Dendritic cell treated with granulocyte-macrophage colony-stimulating factor and Interleukin-4, amounts not matched to agents 40 ng/mL and 50 ng/mL, for 4 days (primary cell): ENCODE data around the gene SLC10A2.
"Not testable (repeated sequence)": the region's sequence is repeated elsewhere in the genome, so short reads cannot be mapped to it uniquely, and the experiment has no call there.

ENCODE experiments used
- H3K27ac Mint-ChIP-seq: one replicate; pipeline ENCODE4 v1.8.0; 2022; ENCODE audit warnings: mild to moderate bottlenecking, mixed read lengths
- H3K27me3 Mint-ChIP-seq: one replicate; pipeline ENCODE4 v1.8.0; 2022; ENCODE audit warnings: mild to moderate bottlenecking, mixed read lengths
- H3K36me3 Mint-ChIP-seq: one replicate; pipeline ENCODE4 v1.8.0; 2022; ENCODE audit warnings: low read depth, mixed read lengths
- H3K4me1 Mint-ChIP-seq: one replicate; pipeline ENCODE4 v1.8.0; 2022; ENCODE audit warnings: low read depth, mixed read lengths
- H3K4me3 Mint-ChIP-seq: one replicate; pipeline ENCODE4 v1.8.0; 2022; ENCODE audit warnings: mild to moderate bottlenecking, moderate library complexity, mixed read lengths
- H3K9me3 Mint-ChIP-seq: one replicate; pipeline ENCODE4 v1.8.0; 2022; ENCODE audit warnings: mixed read lengths
- intact Hi-C: fragments of 100-400 bp; cut with micrococcal nuclease; formaldehyde crosslinking; loops from one replicate; pipeline ENCODE4 v1.15.0; 2022

The SLC10A2 gene, protein sequence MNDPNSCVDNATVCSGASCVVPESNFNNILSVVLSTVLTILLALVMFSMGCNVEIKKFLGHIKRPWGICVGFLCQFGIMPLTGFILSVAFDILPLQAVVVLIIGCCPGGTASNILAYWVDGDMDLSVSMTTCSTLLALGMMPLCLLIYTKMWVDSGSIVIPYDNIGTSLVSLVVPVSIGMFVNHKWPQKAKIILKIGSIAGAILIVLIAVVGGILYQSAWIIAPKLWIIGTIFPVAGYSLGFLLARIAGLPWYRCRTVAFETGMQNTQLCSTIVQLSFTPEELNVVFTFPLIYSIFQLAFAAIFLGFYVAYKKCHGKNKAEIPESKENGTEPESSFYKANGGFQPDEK

GRCh38 chr13:103066079-103066780 lies at the start of gene SLC10A2:
SLC10A2 (minus strand) TSS chr13:103066417; CDS start chr13:103066249, 168 bp downstream.
- H3K27me3 Mint-ChIP-seq = no peaks in the 10 kb centered on the region
- H3K27ac Mint-ChIP-seq = no peak within 1 kb of the TSS
- intact Hi-C loops = no loop called here
- H3K9me3 Mint-ChIP-seq = peaks cover 26% of the 10 kb centered on the region
- H3K4me3 Mint-ChIP-seq = no peak within 1 kb of the TSS
- H3K4me1 Mint-ChIP-seq = no peaks in the 10 kb centered on the region
- no peaks in the 10 kb centered on the region for H3K36me3 Mint-ChIP-seq

- intact Hi-C loops = no loop called here
- Mint-ChIP-seq H3K4me1 (no peaks in the 10 kb centered on the region), H3K4me3 (no peak overlapping the region), H3K9me3 (peaks cover 7% of the 10 kb centered on the region), H3K27me3 (no peaks in the 10 kb centered on the region), H3K27ac (no peak overlapping the region), H3K36me3 (no peaks in the 10 kb centered on the region)
Observed at GRCh38 chr13:103107580-103107979, 41.4 kb upstream of the SLC10A2 start.

GRCh38 chr13:103104340-103104739 lies 38.1 kb upstream of the SLC10A2 start:
- Mint-ChIP-seq H3K4me1 (no peaks in the 10 kb centered on the region), H3K36me3 (no peaks in the 10 kb centered on the region), H3K27me3 (no peaks in the 10 kb centered on the region), H3K4me3 (no peak overlapping the region), H3K27ac (no peak overlapping the region), H3K9me3 (peaks cover 7% of the 10 kb centered on the region)
- intact Hi-C loops = no loop called here

DNA sequence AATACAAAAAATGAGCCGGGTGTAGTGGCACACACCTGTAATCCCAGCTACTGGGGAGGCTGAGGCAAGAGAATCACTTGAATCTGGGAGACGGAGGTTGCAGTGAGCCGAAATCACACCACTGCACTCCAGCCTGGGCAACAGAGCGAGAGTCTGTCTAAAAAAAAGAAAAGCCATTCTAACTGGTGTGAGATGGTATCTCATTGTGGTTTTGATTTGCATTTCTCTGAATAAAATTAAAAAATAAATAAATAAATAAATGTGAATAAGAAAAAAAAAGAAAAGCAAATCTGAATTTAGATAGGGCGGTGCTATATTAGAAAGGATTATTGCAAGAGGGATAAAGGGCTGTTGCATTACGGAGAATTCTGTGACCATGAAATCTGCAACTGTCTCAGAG lies 37.2 kb upstream of the SLC10A2 start:
- intact Hi-C loops, H3K36me3 Mint-ChIP-seq, H3K27me3 Mint-ChIP-seq, H3K9me3 Mint-ChIP-seq, H3K4me3 Mint-ChIP-seq, H3K4me1 Mint-ChIP-seq, H3K27ac Mint-ChIP-seq: not testable (repeated sequence)

DNA sequence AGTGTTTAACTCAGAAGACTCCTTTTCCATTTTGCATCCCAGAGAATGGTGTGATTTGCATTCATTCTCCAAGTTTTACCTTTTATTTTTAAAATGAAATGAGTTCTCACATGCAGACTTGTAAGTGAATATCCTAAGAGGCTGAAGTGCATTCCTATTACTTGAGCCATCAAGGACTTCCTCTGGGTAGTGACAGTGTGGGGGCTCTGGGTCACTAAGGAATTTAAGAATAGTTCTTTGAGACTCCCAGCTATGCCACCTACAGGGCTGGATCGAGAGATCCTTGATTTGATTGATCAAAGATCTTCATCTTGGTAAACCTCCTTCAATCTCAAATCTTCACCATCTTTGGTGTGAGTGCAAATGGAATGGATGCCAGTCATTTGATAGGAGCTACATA lies 36.3 kb upstream of the SLC10A2 start:
- Mint-ChIP-seq H3K4me3 (no peak overlapping the region), H3K36me3 (no peaks in the 10 kb centered on the region), H3K27ac (no peak overlapping the region), H3K9me3 (peaks cover 10% of the 10 kb centered on the region), H3K27me3 (no peaks in the 10 kb centered on the region), H3K4me1 (no peaks in the 10 kb centered on the region)
- intact Hi-C loops = no loop called here

GRCh38 chr13:103101901-103102300 lies 35.7 kb upstream of the SLC10A2 start:
- no peaks in the 10 kb centered on the region for H3K4me1 Mint-ChIP-seq
- intact Hi-C loops = no loop called here
- H3K4me3 Mint-ChIP-seq = no peak overlapping the region
- no peak overlapping the region for H3K27ac Mint-ChIP-seq
- no peaks in the 10 kb centered on the region for H3K27me3 Mint-ChIP-seq
- H3K36me3 Mint-ChIP-seq = no peaks in the 10 kb centered on the region
- peaks cover 16% of the 10 kb centered on the region for H3K9me3 Mint-ChIP-seq

DNA sequence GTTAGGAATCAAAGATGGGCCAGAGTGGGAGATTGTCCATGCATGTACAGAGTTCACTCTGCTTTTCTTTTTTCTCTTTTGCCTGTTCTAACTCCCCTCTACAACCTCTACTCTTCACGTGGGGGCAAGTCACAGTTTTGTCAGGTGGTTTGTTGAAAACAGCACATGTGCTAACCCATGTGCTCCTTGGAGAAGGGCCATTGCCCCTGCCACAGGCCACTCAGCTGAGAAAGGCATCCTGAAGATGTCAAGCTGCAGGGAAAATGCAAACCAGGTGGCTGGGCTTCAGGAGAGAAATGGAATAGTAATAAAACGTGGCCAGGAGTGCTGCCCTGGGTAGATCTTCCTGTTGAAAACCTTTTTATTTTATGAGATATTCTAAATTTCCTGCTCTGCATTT lies 35.3 kb upstream of the SLC10A2 start:
- peaks cover 20% of the 10 kb centered on the region for H3K9me3 Mint-ChIP-seq
- H3K4me1 Mint-ChIP-seq = no peaks in the 10 kb centered on the region
- H3K27me3 Mint-ChIP-seq = no peaks in the 10 kb centered on the region
- intact Hi-C loops = no loop called here
- H3K4me3 Mint-ChIP-seq = no peak overlapping the region
- no peak overlapping the region for H3K27ac Mint-ChIP-seq
- H3K36me3 Mint-ChIP-seq = no peaks in the 10 kb centered on the region

GRCh38 chr13:103100830-103101229 lies 34.6 kb upstream of the SLC10A2 start:
- Mint-ChIP-seq H3K27me3 (no peaks in the 10 kb centered on the region), H3K4me3 (no peak overlapping the region), H3K9me3 (peaks cover 26% of the 10 kb centered on the region), H3K4me1 (no peaks in the 10 kb centered on the region), H3K36me3 (no peaks in the 10 kb centered on the region), H3K27ac (no peak overlapping the region)
- intact Hi-C loops = no loop called here

- intact Hi-C loops = no loop called here
- Mint-ChIP-seq H3K27ac (no peak overlapping the region), H3K4me3 (no peak overlapping the region), H3K4me1 (no peaks in the 10 kb centered on the region), H3K36me3 (no peaks in the 10 kb centered on the region), H3K27me3 (no peaks in the 10 kb centered on the region), H3K9me3 (peaks cover 26% of the 10 kb centered on the region)
Observed at GRCh38 chr13:103099722-103100293, 33.6 kb upstream of the SLC10A2 start.

DNA sequence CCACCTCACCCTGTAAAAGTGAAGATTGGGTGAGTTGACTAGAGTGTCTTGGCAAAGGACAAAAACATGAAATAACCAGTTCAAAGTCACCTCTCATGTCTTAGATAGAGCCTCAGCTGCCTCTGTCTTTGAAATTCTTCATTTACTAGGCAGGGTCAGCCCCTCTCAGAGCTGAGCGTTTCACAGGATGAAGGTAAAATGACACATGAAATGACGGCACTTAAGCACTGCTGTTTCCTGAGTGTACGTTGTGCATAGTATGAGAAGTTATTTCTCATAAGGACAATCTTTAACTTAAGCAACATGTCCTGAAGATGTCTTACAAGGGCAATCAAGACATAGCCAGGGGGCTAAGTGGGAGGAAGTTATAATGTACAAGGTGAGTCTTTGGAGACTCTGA lies 32.3 kb upstream of the SLC10A2 start:
- no peaks in the 10 kb centered on the region for H3K4me1 Mint-ChIP-seq
- no peak overlapping the region for H3K4me3 Mint-ChIP-seq
- no peak overlapping the region for H3K27ac Mint-ChIP-seq
- H3K27me3 Mint-ChIP-seq = no peaks in the 10 kb centered on the region
- intact Hi-C loops = no loop called here
- no peaks in the 10 kb centered on the region for H3K36me3 Mint-ChIP-seq
- peaks cover 32% of the 10 kb centered on the region for H3K9me3 Mint-ChIP-seq

- Mint-ChIP-seq H3K27ac (no peak overlapping the region), H3K4me1 (no peaks in the 10 kb centered on the region), H3K9me3 (peaks cover 42% of the 10 kb centered on the region), H3K4me3 (no peak overlapping the region), H3K27me3 (no peaks in the 10 kb centered on the region), H3K36me3 (no peaks in the 10 kb centered on the region)
- intact Hi-C loops = no loop called here
Observed at GRCh38 chr13:103097366-103097928, 31.2 kb upstream of the SLC10A2 start.

DNA sequence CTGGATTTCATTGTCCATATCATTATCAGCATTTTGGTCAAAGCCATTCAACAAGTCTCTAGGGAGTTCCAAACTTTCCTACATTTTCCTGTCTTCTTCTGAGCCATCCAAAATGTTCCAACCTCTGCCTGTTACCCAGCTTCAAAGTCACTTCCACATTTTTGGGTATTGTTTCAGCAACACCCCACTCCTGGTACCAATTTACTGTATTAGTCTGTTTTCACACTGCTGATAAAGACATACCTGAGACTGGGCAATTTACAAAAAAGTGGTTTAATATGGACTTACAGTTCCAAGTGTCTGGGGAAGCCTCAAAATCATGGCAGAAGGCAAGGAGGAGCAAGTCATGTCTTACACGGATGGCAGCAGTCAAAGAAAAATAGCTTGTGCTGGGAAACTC lies 27.4 kb upstream of the SLC10A2 start:
- H3K27ac Mint-ChIP-seq, intact Hi-C loops, H3K4me3 Mint-ChIP-seq, H3K36me3 Mint-ChIP-seq, H3K27me3 Mint-ChIP-seq, H3K4me1 Mint-ChIP-seq: not testable (repeated sequence)
- H3K9me3 Mint-ChIP-seq = peaks cover 58% of the 10 kb centered on the region

GRCh38 chr13:103087275-103087674 lies 21.1 kb upstream of the SLC10A2 start:
- intact Hi-C loops = no loop called here

GRCh38 chr13:103081435-103081834 lies 15.2 kb upstream of the SLC10A2 start:
- Mint-ChIP-seq H3K4me1 (no peaks in the 10 kb centered on the region), H3K9me3 (no peaks in the 10 kb centered on the region), H3K36me3 (no peaks in the 10 kb centered on the region), H3K27ac (no peak overlapping the region), H3K27me3 (no peaks in the 10 kb centered on the region), H3K4me3 (no peak overlapping the region)
- intact Hi-C loops = no loop called here

More at GRCh38 chr13:103087275-103087674, 21.1 kb upstream of the SLC10A2 start:
- Mint-ChIP-seq H3K9me3 (peaks cover 14% of the 10 kb centered on the region), H3K27ac (no peak overlapping the region), H3K36me3 (no peaks in the 10 kb centered on the region), H3K4me1 (no peaks in the 10 kb centered on the region), H3K27me3 (no peaks in the 10 kb centered on the region), H3K4me3 (no peak overlapping the region)
